M059J (cell line): ENCODE data around the gene RGS5. TPM values are rescaled to one million over a fixed set of nuclear protein-coding genes. Genes with fewer than 3 reads are reported as not detected.
"Not testable (repeated sequence)": the region's sequence is repeated elsewhere in the genome, so short reads cannot be mapped to it uniquely, and the experiment has no call there.

ENCODE experiments used
- DNase-seq: peaks from one replicate; pipeline ENCODE4 v3.0.0-alpha.2; 2012; ENCODE audit warnings: low read depth
- total RNA-seq: library from RNA; depleted of rRNA; stranded (reverse); fragments of >200 nt; shearing (Covaris generic); gene quantifications from 2 replicates; pipeline ENCODE4 v1.2.3, GENCODE V29; 2014; rRNA removed

The RGS5 gene, protein sequence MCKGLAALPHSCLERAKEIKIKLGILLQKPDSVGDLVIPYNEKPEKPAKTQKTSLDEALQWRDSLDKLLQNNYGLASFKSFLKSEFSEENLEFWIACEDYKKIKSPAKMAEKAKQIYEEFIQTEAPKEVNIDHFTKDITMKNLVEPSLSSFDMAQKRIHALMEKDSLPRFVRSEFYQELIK
- 0.54 and 7.0 TPM in 2 replicates for total RNA-seq

DNA sequence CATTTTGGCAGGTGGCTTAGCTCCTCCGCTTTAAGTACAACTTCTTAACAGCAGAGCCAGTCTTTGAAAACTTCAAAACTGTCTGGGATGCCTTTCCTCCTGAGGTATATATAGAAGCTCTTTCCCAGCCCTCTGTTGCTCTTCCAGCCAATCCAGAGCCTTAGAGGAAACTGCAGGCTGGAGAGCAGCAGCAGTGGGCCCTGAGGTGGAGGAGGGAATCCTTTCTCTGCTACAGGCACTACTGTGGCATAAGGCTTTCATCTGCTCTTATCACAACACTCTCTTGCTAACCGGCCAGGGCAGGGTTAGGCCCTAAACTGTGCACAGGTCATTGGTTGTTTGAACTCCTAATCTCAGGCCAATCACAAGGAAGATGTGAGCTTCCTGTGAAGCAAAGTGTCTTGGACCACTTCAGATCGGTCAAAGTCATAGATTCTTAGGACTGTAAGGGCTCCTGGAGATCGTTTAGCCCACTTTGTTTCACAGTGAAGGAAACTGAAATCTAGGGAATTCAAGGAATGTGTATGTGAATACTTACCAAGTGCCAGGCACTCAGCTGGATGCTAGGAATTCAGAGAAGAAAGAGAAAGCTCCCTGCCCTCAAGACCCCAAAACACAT lies at the start of gene RGS5:
RGS5 (minus strand) TSS at position 84 of the 619 bp plus-strand sequence; CDS start at position 3, 81 bp downstream.
- DNase-seq: peak; percentile 9

DNA sequence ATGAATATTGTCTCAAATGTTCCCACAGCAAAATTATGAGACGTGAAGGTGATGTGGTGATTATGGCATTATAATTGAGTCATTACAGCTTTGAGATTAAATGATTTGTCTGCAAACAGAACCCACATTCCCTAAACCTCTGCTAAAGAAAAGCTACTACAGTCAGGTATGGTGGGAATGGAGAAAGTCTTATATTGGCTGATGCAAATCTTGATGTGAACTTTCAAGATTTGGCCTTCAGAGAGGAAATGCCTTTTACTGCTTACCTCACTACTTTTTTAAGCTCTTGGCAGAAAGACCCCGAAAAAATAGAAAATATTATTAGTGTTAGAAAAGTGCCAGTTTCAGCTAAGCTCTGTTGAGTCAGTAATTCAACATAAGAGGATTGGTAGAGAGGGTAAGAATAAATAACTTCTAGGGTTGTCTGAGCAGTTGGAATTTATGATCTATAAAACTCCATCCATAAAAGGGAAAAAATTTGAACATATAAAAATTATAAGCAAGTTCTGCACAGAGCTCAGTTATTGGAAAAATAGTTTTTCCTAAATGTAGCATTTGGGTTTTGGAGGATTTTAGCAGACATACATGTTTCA lies 47.8 kb upstream of the RGS5 start:
- no peak for DNase-seq

DNA sequence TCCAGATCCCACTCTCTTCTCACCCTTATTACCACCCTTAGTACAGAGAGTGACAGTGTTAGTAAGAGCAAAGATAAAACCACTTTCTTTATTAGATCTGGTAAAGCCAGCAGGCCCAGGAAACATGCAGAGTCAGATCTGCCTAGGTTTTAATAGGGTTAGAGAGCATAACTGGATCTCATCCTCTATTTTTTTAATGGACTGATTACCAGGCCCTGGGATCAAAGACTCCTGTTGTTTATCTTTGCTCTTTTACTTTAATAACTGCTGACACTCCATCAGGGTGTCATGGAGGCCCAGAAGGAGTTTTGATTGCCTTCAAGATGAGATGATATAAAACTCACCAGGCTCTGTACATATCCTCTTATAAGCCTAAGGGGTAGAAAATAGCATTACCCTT lies 45.3 kb upstream of the RGS5 start:
- no peak for DNase-seq

DNA sequence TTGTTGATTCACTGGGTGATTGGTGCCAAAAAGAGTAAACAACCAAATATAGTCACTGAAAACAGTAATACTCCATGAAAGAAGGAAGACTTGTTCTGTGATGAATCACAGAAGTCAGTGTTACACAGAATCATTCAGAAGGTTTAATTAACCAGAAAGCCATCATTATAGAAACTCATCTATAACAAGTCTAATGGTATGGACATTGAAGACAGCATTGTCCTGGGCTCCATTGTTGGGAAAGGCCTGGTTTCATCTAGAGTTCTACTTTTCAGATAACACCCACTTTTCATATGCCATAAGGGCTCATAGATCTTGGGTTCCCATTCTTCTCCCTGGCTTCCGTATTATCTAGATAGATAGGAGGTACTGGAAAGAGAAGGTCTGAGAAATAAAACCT lies 41.9 kb upstream of the RGS5 start:
- DNase-seq: not testable (repeated sequence)

DNA sequence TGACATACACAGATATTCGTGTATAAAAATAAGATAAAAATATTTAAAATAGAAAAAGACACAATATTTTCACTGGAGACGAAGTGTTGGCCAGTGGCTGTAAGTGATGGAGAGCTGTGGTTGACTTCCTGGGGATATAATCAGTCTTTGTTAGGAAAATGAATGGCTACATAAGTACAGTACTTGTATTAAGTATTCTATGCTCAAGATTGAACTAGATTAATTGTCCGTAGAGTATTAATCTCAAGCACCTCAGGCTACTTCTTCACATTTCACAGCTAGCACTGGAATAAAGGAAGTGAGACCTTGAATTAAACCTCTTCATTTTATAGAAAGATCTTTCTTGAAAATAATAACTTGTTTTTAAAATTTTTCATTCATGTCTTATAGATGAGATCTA lies 39.0 kb upstream of the RGS5 start:
- DNase-seq: no peak

DNA sequence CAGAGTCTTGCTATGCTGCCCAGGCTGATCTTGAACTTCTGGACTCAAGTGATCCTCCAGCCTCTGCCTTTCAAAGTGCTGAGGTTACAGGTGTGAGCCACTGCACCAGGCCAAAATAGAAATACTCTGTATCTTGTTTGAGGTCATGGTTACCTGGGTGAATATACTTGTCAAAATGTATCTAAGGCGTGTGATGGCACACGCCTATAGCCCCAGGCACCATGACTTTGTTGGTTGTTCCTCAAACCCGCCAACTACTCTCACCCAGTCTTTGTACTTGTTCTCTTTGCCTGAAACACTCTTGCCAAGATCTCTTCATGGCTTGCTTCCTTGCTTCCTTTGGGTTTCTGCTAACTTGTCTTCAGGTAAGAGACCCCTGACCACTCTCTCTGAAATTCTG lies 38.0 kb upstream of the RGS5 start:
- DNase-seq: no peak

DNA sequence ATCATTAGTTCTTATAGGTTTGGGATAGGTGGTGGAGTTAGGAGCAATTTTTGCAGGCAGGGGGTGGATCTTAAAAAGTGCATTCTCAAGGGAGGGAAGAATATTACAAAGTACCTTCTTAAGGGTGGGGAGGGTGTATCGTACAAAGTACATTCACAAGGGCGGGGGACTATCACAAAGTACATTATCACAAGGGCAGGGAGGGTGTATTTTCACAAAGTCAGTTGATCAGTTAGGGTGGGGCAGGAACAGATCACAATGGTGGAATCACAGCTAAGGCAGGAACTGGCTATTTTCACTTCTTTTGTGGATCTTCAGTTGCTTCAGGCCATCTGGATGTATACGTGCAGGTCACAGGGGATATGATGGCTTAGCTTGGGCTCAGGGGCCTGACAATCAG lies 30.9 kb upstream of the RGS5 start:
- not testable (repeated sequence) for DNase-seq

DNA sequence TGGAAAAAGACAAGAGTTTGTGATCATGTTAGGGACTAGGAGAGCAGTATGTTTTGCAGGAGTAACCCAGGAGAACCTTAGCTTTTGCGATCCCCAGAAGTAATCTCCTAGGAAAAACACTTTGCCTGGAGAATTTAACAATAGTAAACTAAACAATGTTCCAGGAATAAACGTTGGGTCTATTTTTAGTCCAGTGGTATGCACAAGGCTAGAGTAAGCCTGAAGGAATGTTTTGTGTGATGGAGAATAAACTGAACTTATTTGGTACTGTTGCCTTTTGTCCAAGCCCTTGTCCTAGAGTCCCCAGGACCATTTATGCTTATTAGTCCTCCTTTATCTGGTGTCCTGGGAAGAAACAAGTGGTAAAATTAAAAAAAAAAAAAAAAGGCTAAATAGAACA lies 28.7 kb upstream of the RGS5 start:
- DNase-seq: peak; percentile 80

DNA sequence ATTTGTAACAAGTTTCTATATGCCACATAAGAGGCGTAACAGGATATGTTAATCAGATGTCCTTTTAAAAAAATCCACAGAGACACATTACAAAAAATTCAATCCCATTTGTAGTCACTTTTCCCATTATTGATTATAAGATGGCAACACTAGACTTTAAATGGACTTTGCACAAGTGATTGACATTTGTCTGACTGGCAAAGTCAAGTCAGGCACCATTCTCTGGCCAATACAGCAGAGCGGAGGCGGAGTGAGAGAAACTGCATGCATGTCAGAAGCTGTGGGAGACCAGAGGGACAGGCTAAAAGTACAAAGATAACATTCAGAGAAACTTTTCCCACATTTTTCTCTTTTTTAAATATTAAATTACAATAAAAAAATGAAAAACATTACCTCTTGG lies 28.1 kb upstream of the RGS5 start:
- no peak for DNase-seq

DNA sequence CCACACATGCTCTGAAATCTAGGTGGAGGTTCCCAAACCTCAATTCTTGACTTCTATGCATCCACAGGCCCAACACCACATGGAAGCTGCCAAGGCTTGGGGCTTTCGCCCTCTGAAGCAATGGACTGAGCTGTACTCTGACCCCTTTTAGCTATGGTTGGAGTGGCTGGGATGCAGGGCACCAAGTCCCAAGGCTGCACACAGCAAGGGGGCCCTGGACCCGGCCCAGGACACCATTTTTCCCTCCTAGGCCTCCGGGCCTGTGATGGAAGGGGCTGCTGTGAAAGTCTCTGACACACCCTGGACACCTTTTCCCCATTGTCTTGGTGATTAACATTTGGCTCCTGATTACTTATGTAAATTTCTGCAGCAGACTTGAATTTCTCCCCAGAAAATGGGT lies 25.6 kb upstream of the RGS5 start:
- not testable (repeated sequence) for DNase-seq

DNA sequence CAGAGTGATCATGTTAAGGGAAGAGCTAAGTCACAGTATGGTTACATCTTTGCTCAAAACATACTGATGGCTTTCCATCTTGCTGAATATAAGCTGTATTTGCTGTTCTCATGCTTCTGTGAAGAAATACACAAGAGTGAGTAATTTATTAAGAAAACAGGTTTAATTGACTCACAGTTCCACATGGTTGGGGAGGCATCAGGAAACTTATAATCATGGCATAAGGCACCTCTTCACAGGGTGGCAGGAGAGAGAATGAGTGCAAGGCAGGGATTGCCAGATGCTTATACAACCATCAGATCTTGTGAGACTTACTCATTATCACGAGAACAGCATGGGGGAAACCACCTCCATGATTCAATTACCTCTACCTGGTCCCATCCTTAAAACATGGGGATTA lies 24.4 kb upstream of the RGS5 start:
- no peak for DNase-seq

DNA sequence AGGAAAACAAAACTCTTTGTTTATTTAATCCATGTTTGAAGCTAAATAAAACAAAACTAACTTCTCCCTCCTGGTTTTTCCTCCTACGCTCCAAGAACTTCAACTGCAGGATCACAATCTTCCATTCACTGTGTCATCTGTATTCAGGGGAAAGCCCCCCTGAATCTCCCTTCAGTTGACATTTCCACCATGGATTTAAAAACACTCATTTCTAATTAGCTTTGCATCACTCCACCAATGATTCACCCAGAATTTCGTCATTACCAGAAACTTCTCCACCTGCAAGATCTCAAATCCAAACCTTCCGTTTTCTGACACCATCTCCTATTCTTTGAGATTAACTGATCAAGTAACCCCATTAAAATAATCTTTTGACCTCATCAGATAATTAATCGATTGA lies 10.9 kb upstream of the RGS5 start:
- DNase-seq: no peak

DNA sequence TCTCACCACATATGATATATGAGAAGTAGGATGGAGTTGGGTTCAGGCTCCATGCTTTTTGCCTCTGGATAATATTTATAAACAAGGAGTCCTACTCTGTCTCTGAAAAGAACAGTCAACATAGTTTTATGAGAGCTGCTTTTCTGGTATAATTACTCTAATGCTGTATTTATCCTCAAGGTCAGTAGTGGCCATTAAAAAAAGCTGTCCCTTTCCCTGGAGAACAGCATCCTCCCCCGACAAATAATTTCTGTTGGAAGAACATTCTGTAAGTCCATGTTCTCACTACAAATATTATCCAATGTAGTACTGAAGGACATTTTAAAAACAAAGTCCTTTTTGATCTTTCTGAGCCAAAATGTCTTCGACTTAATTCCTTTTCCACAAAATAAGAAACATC lies 9.0 kb upstream of the RGS5 start:
- no peak for DNase-seq

DNA sequence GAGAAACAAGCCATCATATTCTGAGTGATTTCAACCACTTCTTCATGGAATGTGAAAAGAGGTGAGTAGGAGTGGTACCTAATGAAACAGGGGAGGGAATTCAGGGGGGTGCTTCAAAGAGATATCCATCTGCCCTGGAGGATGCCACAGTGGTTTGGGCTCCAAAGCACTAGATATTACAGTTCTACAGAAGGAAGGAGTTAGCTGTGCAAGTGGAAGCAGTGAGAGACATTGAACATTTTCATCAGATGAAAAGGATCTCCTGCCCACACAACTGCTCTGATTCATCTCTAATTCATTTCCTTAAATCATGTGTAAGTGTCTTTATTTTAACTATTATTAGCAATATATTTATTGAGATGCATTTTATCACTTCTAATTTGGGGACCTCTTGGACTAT lies 2.8 kb upstream of the RGS5 start:
- peak; percentile 6 for DNase-seq

DNA sequence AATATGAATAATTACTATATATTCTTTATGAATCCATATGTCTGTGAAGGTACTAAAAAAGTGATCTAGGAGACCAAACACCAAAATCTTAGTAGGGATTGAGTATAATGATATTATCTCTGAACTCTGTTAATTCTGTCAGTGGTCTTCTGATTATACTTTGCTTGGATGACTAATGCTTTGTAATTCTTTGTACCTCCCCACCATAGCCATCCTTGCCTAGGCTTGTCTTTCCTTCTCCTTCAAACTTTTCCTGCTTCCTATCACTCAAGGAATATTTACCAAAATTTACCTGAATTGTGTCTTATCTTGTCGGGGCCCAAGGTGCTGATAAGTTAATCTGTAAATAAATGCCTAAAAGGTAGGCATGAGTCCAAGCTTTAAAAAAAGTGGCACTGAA lies 845 bp upstream of the RGS5 start:
- DNase-seq: no peak

DNA sequence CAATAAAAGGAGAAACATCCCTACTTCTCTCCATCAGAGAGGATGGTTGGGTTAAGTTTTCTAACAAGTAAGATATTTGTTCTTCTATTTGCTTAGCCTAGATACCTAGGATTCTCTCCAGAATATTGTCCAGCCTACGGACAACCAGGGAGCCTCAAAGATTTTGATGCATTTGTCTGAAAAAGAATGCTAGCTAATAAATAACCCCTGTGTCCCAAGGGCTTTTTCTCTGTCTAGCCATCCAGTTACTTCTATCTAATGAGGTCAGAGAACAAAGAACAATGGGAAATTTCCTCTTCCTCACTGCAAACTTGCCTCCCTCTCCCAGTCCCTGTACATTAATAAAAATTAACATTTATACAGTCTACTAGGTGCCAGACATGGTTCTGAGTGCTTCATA lies 810 bp downstream of the RGS5 start:
- no peak for DNase-seq

DNA sequence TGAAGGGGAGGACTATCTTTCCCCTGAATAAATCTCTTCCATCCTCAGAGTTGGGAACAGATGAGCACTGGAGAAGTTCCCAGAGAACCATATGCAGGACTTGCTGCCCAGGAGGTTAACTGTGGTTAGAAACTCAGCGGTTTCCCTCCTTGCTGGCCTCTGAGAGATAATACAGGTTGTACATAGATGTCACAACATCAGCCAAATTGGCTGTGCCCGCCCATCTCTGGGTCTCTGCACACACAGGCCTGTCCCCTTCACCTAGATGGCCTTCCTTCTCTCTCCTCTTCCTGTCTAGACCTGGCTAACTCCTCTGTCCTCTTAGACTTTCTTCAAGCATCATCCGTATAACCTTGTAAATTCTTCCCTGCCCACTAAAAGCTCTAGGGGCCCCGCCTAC lies 5.7 kb downstream of the RGS5 start:
- DNase-seq: no peak

DNA sequence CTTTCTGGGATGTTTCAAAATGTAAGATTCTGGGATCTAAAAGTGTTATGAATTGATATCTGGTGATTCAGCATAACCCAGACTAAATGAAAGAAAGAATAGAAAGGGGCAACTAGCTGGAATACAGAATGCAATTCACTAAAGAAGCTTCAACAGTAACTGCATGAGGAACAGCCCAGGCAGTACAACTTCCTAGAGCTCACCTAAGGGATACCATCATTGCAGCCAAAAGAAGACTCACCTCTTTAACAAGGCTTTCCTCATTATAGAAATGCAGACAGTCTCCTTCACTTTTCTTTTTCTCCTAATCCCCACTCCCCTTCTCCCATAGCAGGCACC lies 6.3 kb downstream of the RGS5 start:
- no peak for DNase-seq

DNA sequence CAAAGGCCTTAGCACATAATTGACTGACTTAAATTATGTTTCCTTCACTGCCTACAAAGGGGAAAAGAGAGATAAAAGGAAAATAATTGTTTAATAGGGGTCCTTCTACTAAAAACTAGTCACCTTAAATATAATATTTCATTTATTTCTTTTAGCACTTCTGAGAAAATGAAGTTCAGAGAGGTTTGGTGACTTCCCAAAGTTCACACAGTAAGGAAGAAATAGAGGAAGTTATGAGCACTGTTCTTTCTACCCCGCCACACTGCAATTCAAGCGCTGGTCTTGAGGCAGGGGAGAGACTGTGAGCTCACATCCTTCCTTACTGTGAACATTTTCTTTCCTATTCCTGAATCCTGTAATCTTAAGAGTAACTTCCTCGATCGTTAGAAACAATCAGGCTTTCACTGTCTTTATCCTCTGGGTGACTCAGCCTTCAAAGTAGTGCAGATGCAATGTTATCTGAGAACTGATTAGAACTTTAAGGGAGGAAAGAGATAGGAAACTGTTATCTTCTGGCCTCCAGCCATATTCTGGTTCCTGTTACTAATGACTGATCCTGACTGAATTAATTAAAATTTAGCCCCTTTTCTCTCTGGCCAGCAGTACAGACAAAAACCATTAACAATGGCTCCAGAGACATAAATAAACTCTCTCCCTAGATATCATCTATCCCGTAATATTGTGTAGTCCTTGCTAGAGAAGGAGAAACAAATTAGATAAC lies 6.8 kb downstream of the RGS5 start:
- peak; percentile 7 for DNase-seq

DNA sequence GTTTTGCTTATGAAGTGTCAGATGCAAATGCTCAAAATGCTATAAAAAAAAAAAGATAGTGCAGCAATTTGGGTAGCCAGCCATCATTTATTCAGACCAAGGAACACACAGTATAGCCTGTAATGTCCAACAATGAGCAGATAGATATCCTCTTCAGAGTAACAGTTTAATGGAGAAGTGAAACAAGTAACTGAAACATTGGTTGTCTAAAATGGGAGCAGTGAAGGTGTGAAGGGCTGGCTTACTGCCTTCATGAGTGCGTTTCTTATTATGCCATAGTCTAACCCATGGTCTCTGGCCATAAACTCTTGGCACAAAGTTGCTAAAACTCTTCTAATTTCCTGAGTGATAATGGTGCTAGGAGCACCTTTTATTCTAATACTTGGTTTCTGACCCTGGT lies 11.4 kb downstream of the RGS5 start:
- DNase-seq: no peak

DNA sequence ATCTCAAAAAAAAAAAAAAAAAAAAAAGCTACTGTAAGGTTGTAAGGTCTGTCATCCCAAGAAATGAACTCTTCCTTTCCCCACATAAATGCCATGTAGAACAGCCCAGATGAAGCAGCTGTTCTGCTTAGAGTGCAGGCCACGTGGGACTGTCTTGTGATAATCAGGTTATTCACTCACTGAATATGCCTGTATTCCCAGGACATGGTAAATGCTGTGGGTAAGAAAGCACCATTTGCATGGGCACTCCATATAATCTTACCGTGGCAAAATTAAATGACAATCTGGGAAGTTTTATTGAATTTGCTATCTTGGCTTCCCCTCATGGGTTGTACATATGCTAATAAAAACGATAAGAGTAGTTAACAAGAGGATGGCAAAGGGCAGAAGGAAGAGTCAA lies 13.8 kb downstream of the RGS5 start:
- DNase-seq: no peak

DNA sequence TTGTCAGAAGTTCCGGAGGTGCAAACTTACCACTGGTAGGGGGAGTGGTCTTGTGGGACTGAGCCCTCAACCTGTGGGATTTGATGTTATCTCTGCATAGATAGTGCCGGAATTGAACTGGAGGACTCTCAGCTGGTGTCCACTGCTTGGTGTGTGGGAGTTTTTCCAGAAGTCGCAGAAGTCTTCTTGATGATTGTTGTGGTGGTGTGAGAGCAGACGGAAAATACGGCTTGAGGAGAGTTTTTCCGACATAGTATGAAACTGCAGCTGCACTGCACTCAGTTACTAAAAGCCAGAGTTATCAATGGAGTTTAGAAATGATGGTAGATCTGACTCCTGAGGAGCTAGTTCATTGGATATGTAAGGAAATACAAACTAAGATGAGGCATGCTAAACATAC lies 14.9 kb downstream of the RGS5 start:
- no peak for DNase-seq

DNA sequence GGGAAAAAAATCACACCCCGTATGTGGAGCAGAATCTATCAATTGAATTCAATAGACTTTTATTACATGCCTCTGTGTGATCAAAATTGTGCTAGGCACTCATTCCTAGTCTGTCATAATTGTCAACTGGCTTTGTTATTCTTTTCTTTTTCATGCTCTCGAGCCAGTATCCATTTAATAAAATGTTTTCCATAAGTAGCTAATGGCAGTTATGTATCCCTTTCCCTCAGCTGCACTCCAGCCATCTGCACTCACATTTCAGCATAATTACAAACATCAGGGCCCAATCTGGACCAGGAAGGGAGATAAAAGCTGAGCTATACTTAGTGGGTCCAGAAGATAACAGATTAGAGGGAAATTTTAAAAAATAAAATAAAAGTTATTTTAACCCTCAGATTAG lies 15.9 kb downstream of the RGS5 start:
- no peak for DNase-seq
